ENCODE measurements around the gene PDLIM5.

Gene PDLIM5

GRCh38 chr4:94428884-94429283 is 22.9 kb upstream of the PDLIM5 start:
- no peak for DNase-seq (ENCODE audit: low read depth)

GRCh38 chr4:94430406-94430805 is 21.3 kb upstream of the PDLIM5 start:
- no peak for DNase-seq (ENCODE audit: low read depth)

GRCh38 chr4:94431388-94431787 is 20.4 kb upstream of the PDLIM5 start:
- no peak for DNase-seq (ENCODE audit: low read depth)

DNA sequence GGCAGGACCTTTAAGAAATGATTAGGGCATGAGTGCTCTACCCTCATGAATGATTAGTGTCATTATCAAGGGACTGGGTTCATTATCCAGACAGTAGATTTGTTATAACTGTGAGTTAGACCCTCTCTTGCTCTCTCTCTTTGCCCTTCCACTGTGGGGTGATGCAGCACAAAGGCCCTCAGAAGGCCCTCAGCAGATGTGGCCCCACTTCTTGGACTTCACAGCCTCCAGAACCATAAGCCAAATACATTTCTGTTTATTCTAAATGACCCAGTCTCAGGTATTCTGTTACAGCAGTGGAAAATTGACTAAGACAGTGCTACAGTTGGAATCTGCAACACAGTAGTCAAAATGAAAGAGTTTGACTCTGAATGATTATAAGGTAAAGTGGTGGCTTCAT is 17.2 kb upstream of the PDLIM5 start:
- DNase-seq (ENCODE audit: low read depth), result no peak

- DNase-seq (ENCODE audit: low read depth), result no peak
These were observed 15.9 kb upstream of the PDLIM5 start for GRCh38 chr4:94435874-94436273.

- DNase-seq (ENCODE audit: low read depth), result no peak
These were observed 15.2 kb upstream of the PDLIM5 start for GRCh38 chr4:94436512-94436911.

GRCh38 chr4:94439606-94440005 is 12.1 kb upstream of the PDLIM5 start:
- no peak for DNase-seq (ENCODE audit: low read depth)

DNA sequence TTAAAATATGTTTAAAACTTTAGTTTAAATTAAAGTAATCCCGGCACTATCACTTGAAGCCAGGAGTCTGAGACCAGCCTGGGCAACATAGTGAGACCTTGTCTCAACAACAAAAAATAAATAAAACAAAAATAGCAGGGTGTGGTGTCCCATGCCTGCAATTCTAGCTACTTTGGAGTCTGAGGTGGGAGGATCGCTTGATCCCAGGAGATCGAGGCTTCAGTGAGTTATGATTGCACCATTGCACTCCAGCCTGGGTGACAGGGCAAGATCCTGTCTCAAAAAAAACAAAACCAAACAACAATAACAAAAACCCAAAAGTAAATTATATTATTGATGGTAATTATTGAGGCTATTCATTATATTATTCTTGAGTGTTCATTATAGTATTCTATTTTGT is 9.9 kb upstream of the PDLIM5 start:
- no peak for DNase-seq (ENCODE audit: low read depth)

DNA sequence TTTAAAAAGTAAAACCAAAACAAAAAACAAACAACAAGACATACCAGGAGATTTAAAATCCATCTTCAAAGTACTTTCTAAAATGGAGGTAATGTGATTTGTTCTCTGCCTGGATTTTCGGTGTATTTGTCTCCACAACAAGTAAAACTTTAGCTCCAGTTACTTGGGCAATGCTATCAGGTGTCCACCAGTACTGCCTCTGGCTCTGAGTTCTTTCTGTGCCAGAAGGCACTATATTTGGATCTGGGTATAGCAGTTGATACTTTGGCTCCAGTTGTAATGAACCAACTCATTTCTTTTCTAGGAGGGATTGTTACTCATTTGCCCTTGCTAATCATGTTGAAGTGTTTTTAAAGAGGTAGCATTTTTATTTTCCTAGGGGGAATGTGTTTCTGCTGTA is 9.5 kb upstream of the PDLIM5 start:
- DNase-seq (ENCODE audit: low read depth), result no peak

DNA sequence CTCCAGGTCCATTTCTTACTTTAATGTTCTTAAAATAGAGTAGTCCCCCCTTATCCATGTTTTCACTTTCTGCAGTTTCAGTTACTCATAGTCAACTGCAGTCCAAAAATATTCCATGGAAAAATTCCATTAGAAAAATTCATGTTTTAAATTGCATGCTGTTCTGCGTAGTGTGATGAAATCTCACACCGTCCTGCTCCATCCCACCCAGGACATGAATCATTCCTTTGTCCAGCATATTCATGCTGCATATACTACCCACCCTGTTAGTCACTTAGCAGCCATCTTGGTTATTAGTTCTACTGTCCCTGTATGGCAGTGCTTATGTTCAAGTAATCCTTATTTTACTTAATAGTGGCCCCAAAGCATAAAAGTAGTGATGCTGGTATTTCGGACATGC is 5.4 kb upstream of the PDLIM5 start:
- DNase-seq (ENCODE audit: low read depth), result no peak

DNA sequence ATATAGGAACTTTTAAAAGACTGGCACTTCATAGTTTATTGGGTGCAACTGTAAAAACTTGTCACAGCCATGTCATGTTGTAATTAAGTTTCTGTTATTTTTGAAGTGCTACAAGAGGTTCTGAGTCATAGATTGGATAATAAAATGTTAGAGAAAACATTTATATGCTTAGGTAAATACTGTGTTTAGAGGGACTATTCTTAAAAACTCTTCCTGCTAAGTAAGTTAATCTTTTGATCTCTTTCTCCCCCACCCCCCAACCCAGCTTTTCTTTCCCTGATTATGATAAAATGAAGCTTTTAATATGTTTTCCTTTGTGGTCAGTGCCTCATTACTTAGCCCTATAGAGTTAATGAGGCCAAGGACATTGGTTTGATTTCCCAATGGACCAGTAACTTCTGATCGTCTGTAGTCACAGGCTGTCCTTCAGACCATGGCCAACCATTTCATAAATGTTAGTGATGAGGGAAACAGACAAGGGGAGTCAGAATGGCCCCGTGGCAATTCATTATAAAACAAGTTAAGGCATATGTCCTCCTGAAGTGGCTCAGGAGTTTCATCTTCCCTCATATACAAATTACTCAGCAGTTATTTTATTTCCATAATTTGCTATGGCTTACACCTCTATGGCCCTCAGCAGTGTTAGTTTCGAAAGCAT is 3.9 kb upstream of the PDLIM5 start:
- DNase-seq (ENCODE audit: low read depth), result no peak

GRCh38 chr4:94448815-94449375 is 2.8 kb upstream of the PDLIM5 start:
- DNase-seq (ENCODE audit: low read depth), result no peak

DNA sequence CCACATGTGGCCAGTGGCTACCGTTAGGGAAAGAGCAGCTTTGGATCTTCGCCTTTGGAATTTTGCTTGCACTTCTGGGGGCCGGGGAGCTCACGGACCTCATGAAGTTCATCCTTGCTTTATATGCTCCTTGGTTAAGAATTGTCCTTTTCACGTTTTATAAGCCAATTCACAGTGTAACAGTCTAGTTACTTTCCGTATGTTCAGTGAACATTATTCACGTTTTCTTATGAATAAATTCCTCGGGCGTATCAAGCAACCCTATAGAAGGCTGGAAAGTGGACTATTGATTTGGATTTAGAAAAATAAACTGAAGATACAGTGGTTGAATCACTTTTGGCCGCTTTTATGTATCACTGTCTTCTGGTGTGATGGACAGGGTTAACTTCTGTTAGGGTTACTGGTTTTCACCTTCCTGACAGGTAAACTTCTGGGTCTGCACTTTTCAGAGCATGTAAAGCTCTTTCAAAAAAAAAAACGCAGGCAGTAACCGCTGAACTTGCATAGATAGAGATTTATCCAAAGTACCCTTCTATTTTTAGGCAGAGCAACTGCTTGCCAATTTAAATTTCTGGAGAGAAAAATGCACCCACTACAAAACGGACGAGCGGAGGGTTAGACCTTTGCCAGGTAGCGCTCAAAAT is 569 bp upstream of the PDLIM5 start:
- no peak for DNase-seq (ENCODE audit: low read depth)

DNA sequence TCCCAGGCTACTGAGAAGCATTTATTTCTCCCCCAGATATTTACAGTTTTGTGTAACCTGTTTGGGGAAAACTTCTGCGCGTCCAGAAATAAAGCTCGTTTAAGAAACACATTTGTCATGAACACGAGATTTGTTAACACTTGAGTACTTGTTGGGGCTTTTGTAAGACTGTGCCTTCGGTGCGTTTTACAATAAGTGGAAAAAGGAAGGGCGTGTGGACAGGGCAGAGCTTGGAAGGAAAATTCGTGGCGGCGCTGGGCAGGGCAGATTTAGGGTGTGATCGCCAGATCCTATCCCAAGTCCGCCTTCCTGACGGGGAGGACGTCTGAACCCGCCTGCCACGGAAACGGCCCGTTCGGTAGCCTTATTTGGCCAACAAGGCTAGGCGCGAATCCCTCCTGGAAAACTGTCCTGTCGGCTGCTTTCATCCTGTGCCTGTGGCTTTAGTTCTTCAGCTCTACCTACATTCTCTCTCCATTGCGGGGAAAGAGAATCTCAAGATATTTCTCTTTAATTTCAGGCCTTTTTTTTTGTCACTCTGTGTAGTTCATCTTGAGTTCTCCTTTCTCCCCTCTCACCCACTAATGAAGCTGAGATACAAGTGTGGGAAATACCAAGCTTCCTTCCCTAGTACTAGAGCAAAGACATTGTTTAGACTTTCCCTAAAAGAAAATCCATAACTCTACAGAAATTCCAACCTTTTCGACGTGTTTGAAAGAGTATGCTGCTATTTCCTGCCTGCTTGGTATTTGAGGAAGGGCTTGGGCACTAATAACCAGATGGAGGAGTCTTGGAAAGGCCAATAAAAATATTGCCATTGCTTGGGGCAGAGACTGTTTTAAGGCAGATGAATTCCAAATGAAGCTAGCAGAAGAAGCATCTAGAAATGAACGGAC is 982 bp downstream of the PDLIM5 start:
- no peak for DNase-seq (ENCODE audit: low read depth)

DNA sequence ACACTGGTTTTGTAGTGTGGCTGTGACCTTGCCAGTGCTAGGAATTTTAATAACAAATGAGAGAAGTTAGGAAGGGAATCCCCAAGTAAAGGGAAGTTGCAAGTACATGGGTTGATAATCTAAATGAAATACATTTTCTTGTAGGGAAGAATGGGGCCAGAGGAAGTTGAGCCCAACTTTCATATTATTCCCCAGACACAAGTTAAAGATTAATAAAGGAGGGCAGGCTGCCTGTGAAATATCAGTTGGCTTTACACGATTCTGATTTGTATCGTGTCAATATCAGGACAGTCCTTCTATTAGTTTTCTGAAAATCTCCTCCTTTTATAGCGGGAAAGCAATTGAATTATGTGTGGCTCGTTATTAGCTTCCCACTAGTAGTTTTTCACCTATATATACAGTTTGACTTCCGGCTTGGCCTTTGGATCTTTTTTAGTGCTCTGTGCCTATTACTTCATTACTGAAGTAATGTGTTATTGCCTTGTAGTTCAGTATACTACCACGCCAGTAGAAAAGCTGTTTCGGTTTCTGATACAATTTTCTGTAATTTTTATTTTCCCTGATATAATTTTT is 1.7 kb downstream of the PDLIM5 start:
- no peak for DNase-seq (ENCODE audit: low read depth)

DNA sequence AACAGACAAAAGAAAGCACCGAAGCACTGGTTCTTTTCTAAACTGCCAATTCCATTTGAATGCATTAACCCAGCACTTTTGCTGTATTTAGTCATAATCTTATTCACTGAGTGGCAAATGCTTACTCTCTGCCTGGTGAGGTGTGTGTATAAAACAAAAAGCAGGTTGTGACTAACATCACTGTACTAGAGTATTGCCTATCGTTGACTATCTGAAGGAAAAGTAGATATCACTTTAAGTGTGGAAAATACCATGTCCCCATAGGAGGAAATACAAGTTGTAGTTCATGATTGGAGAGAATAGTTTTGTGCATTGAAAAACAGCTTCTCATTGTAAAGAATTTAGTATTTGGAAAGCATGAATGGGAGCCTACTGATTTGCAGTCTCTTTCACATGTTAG is 2.7 kb downstream of the PDLIM5 start:
- DNase-seq (ENCODE audit: low read depth), result no peak

DNA sequence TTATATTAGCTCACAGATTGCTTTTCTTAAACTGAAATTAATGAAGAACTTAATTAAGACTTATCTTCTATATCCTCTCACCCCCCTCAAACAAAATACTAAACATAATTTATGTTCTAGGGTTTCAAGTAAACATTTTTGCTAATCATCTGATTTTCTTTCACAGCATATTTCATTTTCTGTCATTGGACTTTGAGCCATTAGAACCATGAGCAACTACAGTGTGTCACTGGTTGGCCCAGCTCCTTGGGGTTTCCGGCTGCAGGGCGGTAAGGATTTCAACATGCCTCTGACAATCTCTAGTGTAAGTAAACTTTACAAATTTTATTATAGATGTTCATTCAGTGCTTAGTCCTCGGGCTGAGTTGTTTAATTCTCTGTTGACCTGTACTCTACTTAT is 3.3 kb downstream of the PDLIM5 start:
- no peak for DNase-seq (ENCODE audit: low read depth)

DNA sequence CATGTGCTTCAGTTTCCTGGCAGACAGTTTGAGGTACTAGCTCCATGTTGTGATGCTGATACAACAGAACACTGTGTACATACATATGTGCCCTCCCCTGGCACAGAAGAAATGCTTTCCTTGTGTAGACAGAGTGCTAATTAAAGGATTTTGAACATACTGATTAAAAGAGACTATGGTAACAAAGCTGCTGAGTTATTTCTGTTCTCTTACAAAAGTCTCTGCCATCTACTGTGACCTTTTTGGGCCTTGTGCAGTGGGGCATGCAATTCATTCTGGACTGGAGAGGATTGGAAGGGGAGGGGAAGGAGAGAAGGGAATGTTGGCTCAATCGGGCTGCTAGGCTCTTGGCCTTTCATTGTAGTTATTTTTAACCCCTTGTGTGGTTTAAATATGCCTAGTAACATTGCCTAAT is 6.0 kb downstream of the PDLIM5 start:
- no peak for DNase-seq (ENCODE audit: low read depth)

DNA sequence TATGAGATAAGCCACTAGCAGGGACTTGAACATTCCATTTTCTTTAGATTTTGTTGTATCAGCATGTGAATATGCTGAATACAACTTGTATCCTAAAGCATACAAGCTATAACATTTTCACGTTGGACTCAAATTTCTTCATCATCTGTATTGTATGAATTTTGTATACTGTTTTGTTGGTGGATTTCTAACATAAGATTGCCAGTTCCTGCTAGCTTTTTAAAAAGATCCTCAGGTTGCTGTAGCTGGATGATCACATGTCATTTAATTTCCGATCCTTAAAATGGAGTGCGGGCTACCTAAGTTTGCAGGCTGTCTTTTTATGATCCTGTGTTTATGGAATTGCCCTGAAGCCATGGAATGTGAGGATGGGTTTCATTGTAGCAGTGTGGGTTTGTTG is 6.9 kb downstream of the PDLIM5 start:
- no peak for DNase-seq (ENCODE audit: low read depth)

GRCh38 chr4:94459462-94460161 is 7.9 kb downstream of the PDLIM5 start:
- DNase-seq (ENCODE audit: low read depth), result no peak

DNA sequence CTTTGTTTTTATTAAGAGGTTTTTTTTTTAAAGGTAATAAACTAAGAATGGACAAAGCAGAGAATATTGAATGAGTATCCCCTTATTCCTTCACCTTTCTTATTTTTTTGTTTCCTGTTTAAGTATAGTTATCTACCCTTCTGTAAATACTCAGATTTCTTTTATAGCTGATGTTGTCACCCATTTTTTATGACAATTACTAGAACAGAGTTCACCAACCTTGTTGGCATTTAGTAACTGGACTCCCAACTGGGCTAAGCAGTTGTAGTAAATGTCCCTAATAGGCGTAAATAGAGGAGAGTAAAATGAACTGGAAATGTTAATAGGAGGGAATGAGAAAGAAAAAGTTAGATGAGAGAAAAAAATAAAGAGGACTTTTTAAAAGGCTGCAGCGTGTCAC is 9.8 kb downstream of the PDLIM5 start:
- DNase-seq (ENCODE audit: low read depth), result no peak

DNA sequence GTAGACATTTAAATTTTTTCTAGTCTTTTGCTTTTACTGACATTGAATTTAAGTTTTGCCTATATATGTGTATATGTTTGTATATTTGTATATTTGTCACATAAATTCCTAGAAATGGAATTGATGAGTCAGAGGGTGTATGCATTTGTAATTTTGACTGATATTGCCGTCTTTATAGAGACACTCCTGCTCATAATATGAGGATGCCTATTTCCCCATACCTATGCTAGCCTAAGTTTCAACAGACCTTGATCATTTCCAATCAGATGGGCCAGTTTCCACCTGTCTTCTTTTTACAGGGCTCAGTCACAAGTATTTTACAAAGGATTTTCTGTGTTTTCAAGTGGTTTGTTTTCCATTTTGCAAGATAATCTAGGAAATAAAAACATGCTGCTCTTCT is 10.8 kb downstream of the PDLIM5 start:
- no peak for DNase-seq (ENCODE audit: low read depth)

All from HS-27A (cell line).